Activated T-cell treated with anti-CD3 and anti-CD28 coated beads, Interleukin-2, amount 50 U/mL, for 4 hours (primary cell): ENCODE measurements around the gene P3H4. TPM values are rescaled to one million over a fixed set of nuclear protein-coding genes. Genes with fewer than 3 reads are reported as not detected.
A peak's percentile ranks its signal among the peaks of the same experiment; 100 is the strongest.
"Not testable (repeated sequence)": the region's sequence is repeated elsewhere in the genome, so short reads cannot be mapped to it uniquely, and the experiment has no call there.

Experiments used
- ATAC-seq, 2 donors: fragments of 200-7000 bp; cut with Tn5 transposase; one replicate each; pipeline ENCODE4 v1.10.0; 2021
- DNase-seq: peaks from one replicate; pipeline ENCODE4 v3.0.0-alpha.2; 2020
- H3K27me3 Mint-ChIP-seq: one replicate; pipeline ENCODE4 v1.8.0; 2021; ENCODE audit warnings: low read depth, mixed read lengths
- H3K36me3 Mint-ChIP-seq: one replicate; pipeline ENCODE4 v1.8.0; 2022; ENCODE audit warnings: mixed read lengths; ENCODE audit not compliant: insufficient read depth
- H3K4me1 Mint-ChIP-seq: one replicate; pipeline ENCODE4 v1.8.0; 2021; ENCODE audit warnings: low read depth, mixed read lengths
- H3K4me3 Mint-ChIP-seq: one replicate; pipeline ENCODE4 v1.8.0; 2021; ENCODE audit warnings: mild to moderate bottlenecking, moderate library complexity, mixed read lengths
- H3K9me3 Mint-ChIP-seq: one replicate; pipeline ENCODE4 v1.8.0; 2021; ENCODE audit warnings: mixed read lengths
- total RNA-seq, 3 donors: library from RNA; stranded (reverse); gene quantifications; one replicate each; pipeline ENCODE4 v1.2.1, GENCODE V29; 2021

Gene P3H4
- 1 to 10 TPM; 2.0 to 3.6 (median 2.5) TPM for total RNA-seq

GRCh38 chr17:41811549-41812380 is at the start of gene P3H4:
Gene P3H4 (minus strand): TSS chr17:41811949. CDS start chr17:41811915, 34 bp downstream.
- peak within 1 kb of the TSS; percentile 81 for H3K4me3 Mint-ChIP-seq
- peaks cover 2% of the 10 kb centered on the region for H3K27me3 Mint-ChIP-seq
- no peaks in the 10 kb centered on the region for H3K36me3 Mint-ChIP-seq
- H3K9me3 Mint-ChIP-seq, result no peaks in the 10 kb centered on the region
- peak; percentile 90 to 92 for ATAC-seq
- H3K4me1 Mint-ChIP-seq, result peaks cover 23% of the 10 kb centered on the region
- DNase-seq, result peak; percentile 64

- DNase-seq (no peak), ATAC-seq (no peak)
- Mint-ChIP-seq H3K4me1 (peaks cover 23% of the 10 kb centered on the region), H3K36me3 (no peaks in the 10 kb centered on the region), H3K27me3 (no peaks in the 10 kb centered on the region), H3K9me3 (no peaks in the 10 kb centered on the region), H3K4me3 (no peak overlapping the region)
These were observed 48.6 kb upstream of the P3H4 start for GRCh38 chr17:41860254-41860931.

GRCh38 chr17:41851382-41851781 is 39.6 kb upstream of the P3H4 start:
- Mint-ChIP-seq H3K4me1 (peaks cover 26% of the 10 kb centered on the region), H3K36me3 (peaks cover 18% of the 10 kb centered on the region)
- ATAC-seq, H3K4me3 Mint-ChIP-seq, H3K27me3 Mint-ChIP-seq, H3K9me3 Mint-ChIP-seq, DNase-seq: not testable (repeated sequence)

GRCh38 chr17:41849251-41849990 is 37.7 kb upstream of the P3H4 start:
- Mint-ChIP-seq H3K4me1 (peaks cover 26% of the 10 kb centered on the region), H3K36me3 (peaks cover 16% of the 10 kb centered on the region), H3K27me3 (no peaks in the 10 kb centered on the region), H3K9me3 (no peaks in the 10 kb centered on the region), H3K4me3 (no peak overlapping the region)
- DNase-seq (no peak), ATAC-seq (no peak)

- ATAC-seq, result no peak
- Mint-ChIP-seq H3K4me3 (no peak overlapping the region), H3K4me1 (peaks cover 26% of the 10 kb centered on the region), H3K9me3 (no peaks in the 10 kb centered on the region), H3K36me3 (peaks cover 16% of the 10 kb centered on the region), H3K27me3 (no peaks in the 10 kb centered on the region)
- DNase-seq, result no peak
These were observed 37.0 kb upstream of the P3H4 start for GRCh38 chr17:41848788-41849187.

- no peak overlapping the region for H3K4me3 Mint-ChIP-seq
- H3K36me3 Mint-ChIP-seq, result peaks cover 6% of the 10 kb centered on the region
- DNase-seq (no peak), ATAC-seq (no peak)
- no peaks in the 10 kb centered on the region for H3K9me3 Mint-ChIP-seq
- H3K27me3 Mint-ChIP-seq, result no peaks in the 10 kb centered on the region
- H3K4me1 Mint-ChIP-seq, result peaks cover 5% of the 10 kb centered on the region
These were observed 33.2 kb upstream of the P3H4 start for GRCh38 chr17:41844971-41845370.

- not testable (repeated sequence) for H3K4me3 Mint-ChIP-seq, DNase-seq, H3K36me3 Mint-ChIP-seq, H3K9me3 Mint-ChIP-seq, H3K4me1 Mint-ChIP-seq, ATAC-seq, H3K27me3 Mint-ChIP-seq
These were observed 29.0 kb upstream of the P3H4 start for GRCh38 chr17:41840781-41841180.

- not testable (repeated sequence) for H3K4me3 Mint-ChIP-seq, ATAC-seq, H3K27me3 Mint-ChIP-seq, H3K9me3 Mint-ChIP-seq, H3K36me3 Mint-ChIP-seq, DNase-seq
- H3K4me1 Mint-ChIP-seq, result peaks cover 14% of the 10 kb centered on the region
These were observed 27.7 kb upstream of the P3H4 start for GRCh38 chr17:41839448-41839847.

- no peaks in the 10 kb centered on the region for H3K36me3 Mint-ChIP-seq
- H3K4me3 Mint-ChIP-seq, result peak within 1 kb of the TSS; percentile 82
- DNase-seq (no peak), ATAC-seq (no peak)
- H3K4me1 Mint-ChIP-seq, result peaks cover 14% of the 10 kb centered on the region
- H3K27me3 Mint-ChIP-seq, result no peaks in the 10 kb centered on the region
- no peaks in the 10 kb centered on the region for H3K9me3 Mint-ChIP-seq
These were observed 26.2 kb upstream of the P3H4 start, which contains the start of gene KLHL10 for GRCh38 chr17:41837761-41838538. Gene KLHL10 (plus strand): TSS chr17:41837825. CDS start chr17:41837933, 108 bp downstream.

- Mint-ChIP-seq H3K9me3 (no peaks in the 10 kb centered on the region), H3K36me3 (no peaks in the 10 kb centered on the region), H3K27me3 (no peaks in the 10 kb centered on the region), H3K4me1 (peaks cover 14% of the 10 kb centered on the region), H3K4me3 (peak overlapping the region; percentile 82)
- DNase-seq (no peak), ATAC-seq (peak; percentile 7 to 27)
These were observed 24.9 kb upstream of the P3H4 start for GRCh38 chr17:41836550-41837196.

- peaks cover 14% of the 10 kb centered on the region for H3K4me1 Mint-ChIP-seq
- peak; percentile 86 to 90 for ATAC-seq
- DNase-seq, result peak; percentile 52
- peak within 1 kb of the TSS; percentile 82 for H3K4me3 Mint-ChIP-seq
- H3K27me3 Mint-ChIP-seq, result no peaks in the 10 kb centered on the region
- H3K36me3 Mint-ChIP-seq, result peaks cover 4% of the 10 kb centered on the region
- no peaks in the 10 kb centered on the region for H3K9me3 Mint-ChIP-seq
These were observed 24.2 kb upstream of the P3H4 start, which contains the start of gene NT5C3B for GRCh38 chr17:41835800-41836549. Gene NT5C3B (minus strand): TSS chr17:41836232. CDS start chr17:41836193, 39 bp downstream.

GRCh38 chr17:41835214-41835799 is 23.6 kb upstream of the P3H4 start:
- no peaks in the 10 kb centered on the region for H3K9me3 Mint-ChIP-seq
- ATAC-seq, result peak in 1 of 2 donors; percentile 3

More at GRCh38 chr17:41835214-41835799, 23.6 kb upstream of the P3H4 start:
- peak overlapping the region; percentile 82 for H3K4me3 Mint-ChIP-seq
- no peak for DNase-seq
- H3K36me3 Mint-ChIP-seq, result peaks cover 7% of the 10 kb centered on the region
- peaks cover 14% of the 10 kb centered on the region for H3K4me1 Mint-ChIP-seq
- H3K27me3 Mint-ChIP-seq, result no peaks in the 10 kb centered on the region
